GM12892 (cell line): ENCODE data around the gene TMEM179.

ENCODE experiments used
- DNase-seq: peaks from one replicate; pipeline ENCODE4 v3.0.0; 2011; ENCODE audit not compliant: insufficient read length
- FAIRE-seq: peaks from 2 replicates; lab custom pipeline; 2011; peaks lifted over from hg19 to GRCh38; lab: Jason Lieb, UNC
- POLR2A ChIP-seq: IDR thresholded peaks from 2 replicates; pipeline ENCODE4 v1.6.1; 2011; ENCODE audit warnings: low read depth, low read length, control low read depth
- POLR2AphosphoS5 ChIP-seq: IDR thresholded peaks from 2 replicates; pipeline ENCODE4 v1.6.1; 2011; ENCODE audit warnings: low read depth, low read length, control low read depth
- TAF1 ChIP-seq: IDR thresholded peaks from 2 replicates; pipeline ENCODE4 v1.6.1; 2011; ENCODE audit warnings: low read depth, mild to moderate bottlenecking, control low read depth, low read length, borderline replicate concordance

The TMEM179 gene

DNA sequence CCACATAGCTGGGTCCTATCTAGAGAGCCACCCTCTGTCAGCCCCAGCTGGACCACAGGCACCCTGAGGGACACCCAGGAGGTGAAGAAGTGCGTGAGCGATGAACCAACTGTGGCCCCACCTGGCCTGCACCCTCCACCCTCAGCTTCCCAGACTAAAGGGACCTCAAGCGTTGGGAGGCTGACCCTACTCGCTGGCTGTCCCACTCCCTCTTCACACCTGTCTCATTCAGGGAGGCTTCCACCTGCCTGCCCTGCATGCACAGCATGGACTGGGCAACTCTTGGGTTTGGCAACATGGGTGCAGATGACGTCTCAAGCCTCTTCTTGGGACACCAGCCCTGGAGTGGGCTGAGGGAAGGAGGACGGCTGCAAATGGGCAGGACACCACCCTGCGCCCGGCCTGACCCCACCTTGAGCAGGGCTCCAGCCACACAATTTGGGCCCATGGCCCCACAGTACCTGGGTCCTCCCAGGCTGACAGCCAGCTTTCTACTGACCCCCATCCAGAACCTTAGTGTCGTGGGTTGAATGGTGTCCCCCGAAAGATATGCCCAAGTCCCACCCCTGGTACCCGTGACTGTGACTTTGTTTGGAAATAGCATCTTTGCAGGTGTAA, 2.1 kb downstream of the TMEM179 start:
- TF ChIP-seq TAF1 (no peak), POLR2A (no peak), POLR2AphosphoS5 (no peak)
- no peak for FAIRE-seq
- DNase-seq = no peak

DNA sequence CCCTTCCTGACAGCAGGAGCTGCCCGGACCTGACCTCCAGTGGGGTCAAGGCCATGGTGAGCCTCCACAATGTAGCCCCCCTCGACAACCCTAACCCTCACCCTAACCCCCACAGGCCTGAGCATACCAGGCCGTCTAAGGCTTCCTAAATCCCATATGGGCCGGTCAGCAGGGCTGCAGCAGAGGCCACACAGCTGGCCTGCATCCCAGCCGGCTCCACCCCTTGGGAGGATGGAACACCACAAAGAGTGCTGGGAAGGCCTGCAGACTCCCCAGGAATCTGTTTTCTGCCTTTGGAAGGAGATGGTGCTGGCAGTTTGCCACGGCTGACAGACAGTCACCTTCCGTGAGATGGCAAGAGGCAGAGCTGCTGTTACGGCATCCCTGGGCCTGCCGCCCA, 2.8 kb downstream of the TMEM179 start:
- FAIRE-seq (no peak), DNase-seq (no peak)
- TF ChIP-seq POLR2AphosphoS5 (no peak), POLR2A (no peak), TAF1 (no peak)

GRCh38 chr14:104600805-104601204, 3.8 kb downstream of the TMEM179 start:
- no peak for FAIRE-seq
- DNase-seq = no peak
- TF ChIP-seq POLR2AphosphoS5 (no peak), TAF1 (no peak), POLR2A (no peak)

DNA sequence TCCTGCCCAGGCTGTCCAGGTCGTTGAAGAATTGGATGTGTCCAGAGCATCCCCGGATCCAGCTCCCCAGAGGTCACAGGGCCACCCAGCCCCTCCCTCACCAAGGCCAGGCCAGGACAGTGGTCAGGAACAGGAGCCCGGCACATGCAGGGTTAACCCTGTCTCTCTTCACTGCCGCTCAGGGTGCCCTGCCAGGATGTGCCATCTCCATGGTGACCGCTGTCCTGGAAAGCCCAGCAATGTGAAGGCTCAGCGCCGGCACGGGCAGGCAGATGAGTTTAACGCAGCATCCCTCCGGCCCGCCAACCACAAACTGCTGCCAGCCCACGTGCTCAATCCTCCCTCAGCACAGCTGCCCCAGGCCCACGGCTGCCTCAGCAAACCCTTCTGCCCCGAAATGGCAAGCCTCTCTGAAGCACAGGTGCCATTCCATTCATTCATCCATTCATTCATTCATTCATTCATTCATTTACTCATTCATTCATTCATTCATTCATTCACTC, 4.4 kb downstream of the TMEM179 start:
- no peak for DNase-seq
- FAIRE-seq = no peak

DNA sequence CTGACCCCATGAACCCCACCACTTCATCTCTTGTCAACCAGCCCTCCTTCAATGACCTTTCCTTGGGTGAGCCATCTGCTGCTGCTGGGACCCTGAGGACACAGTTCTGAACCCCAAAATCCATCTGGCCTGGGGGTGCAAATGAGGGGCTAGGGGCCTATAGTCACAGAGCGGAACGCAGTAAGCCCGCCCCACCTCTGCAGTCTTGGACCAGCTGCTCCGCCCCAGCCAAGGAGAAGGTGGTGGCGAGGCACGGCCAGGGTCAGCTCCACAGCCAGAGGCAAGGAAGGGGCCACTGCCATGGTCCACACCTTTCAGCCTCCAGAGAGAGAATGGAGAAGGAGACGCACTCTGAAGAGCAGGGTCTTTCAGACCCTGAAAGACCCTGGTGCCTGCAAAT, 5.1 kb downstream of the TMEM179 start:
- no peak for FAIRE-seq
- no peak for TF ChIP-seq TAF1
- TF ChIP-seq POLR2A = no peak
- TF ChIP-seq POLR2AphosphoS5 = no peak
- no peak for DNase-seq

More for the DNA sequence above, 4.4 kb downstream of the TMEM179 start:
- TF ChIP-seq TAF1 = no peak
- TF ChIP-seq POLR2A = no peak
- no peak for TF ChIP-seq POLR2AphosphoS5

- TF ChIP-seq POLR2AphosphoS5 = no peak
- no peak for FAIRE-seq
- no peak for DNase-seq
Measured at GRCh38 chr14:104598910-104599273, 5.7 kb downstream of the TMEM179 start.

GRCh38 chr14:104598039-104598909, 6.3 kb downstream of the TMEM179 start:
- TF ChIP-seq POLR2AphosphoS5 (no peak), POLR2A (no peak), TAF1 (no peak)
- DNase-seq (peak; percentile 6), FAIRE-seq (no peak)

DNA sequence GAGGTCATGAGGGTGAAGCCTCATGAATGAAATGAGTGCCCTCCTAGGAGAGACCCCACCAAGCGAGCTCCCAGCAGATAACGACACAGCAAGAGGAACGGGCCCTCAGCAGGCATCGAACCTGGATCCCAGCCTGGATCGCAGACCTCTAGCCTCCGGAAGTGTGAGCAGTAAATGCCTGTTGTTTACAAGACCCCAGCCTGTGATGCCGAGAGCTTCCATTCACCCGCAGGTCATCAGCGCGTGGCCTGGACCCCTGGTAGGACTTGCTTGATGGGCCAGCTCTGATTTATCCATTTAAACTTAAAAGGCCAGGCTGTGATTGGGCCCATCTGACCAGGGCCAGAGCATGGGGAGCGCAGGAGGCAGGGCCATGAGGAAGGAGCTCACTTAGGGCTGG, 7.0 kb downstream of the TMEM179 start:
- no peak for TF ChIP-seq POLR2AphosphoS5
- TF ChIP-seq TAF1 = no peak
- no peak for TF ChIP-seq POLR2A
- no peak for FAIRE-seq
- DNase-seq = peak; percentile 22

- FAIRE-seq = no peak
- no peak for TF ChIP-seq POLR2AphosphoS5
- no peak for TF ChIP-seq TAF1
- no peak for TF ChIP-seq POLR2A
Measured at GRCh38 chr14:104596927-104597351, 7.6 kb downstream of the TMEM179 start.

GRCh38 chr14:104596451-104596918, 8.1 kb downstream of the TMEM179 start:
- no peak for FAIRE-seq
- DNase-seq = peak; percentile 14
- TF ChIP-seq TAF1 (no peak), POLR2AphosphoS5 (no peak), POLR2A (no peak)

More at GRCh38 chr14:104596927-104597351, 7.6 kb downstream of the TMEM179 start:
- peak; percentile 14 for DNase-seq

DNA sequence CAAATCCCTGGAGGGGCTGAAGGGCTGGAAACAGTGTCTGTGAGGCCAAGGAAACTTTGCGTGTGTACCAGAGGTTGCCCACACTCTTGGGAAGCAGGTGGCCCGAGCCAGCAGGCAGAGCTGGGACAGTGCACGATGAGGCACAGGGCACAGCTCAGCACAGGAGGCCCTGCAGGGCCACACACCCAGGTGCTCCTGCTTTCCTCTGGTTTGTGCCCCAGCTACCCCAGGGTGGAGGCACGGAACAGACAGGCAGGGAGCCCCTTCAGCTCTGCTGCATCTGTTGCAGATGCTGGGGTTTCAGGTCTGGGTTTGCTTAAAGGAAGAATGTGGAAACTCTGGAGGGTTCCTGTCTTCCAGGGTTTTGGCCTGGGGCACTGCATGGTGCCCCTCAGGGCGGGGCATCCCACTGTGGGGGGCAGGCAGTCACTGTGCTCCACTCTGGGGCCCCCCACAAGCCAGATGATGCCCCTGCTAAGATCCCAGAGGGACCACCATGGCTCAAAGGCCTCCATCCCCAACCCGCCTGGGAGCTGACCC, 8.6 kb downstream of the TMEM179 start:
- FAIRE-seq (no peak), DNase-seq (peak; percentile 13)
- no peak for TF ChIP-seq POLR2AphosphoS5
- no peak for TF ChIP-seq POLR2A
- TF ChIP-seq TAF1 = no peak
